ENCODE measurements around the gene AHDC1. TPM values are rescaled to one million over a fixed set of nuclear protein-coding genes. Genes with fewer than 3 reads are reported as not detected.
A peak's percentile ranks its signal among the peaks of the same experiment; 100 is the strongest.
"Not testable (repeated sequence)": the region's sequence is repeated elsewhere in the genome, so short reads cannot be mapped to it uniquely, and the experiment has no call there.

AHDC1 gene
- polyA plus RNA-seq, 1 experiment, result 3.0 TPM

- DNase-seq (ENCODE audit: low read depth, low spot score), result no peak
- TF ChIP-seq CTCF (IDR thresholded peaks at IDR 0.05; ENCODE audit: low read depth, low read length), result no peak
- POLR2A ChIA-PET, result interaction anchor here (0.6 to 1.1 kb wide), 2 partner anchors 174 to 228 kb away, joined by 3 to 4 read pairs; no protein-coding TSS in a partner anchor
- H3K27ac ChIP-seq (ENCODE audit: low read depth, low read length), result peak overlapping the region; percentile 68
- no peaks in the 10 kb centered on the region for H3K27me3 ChIP-seq (ENCODE audit: control insufficient read depth, insufficient read depth, low read length)
- CTCF ChIA-PET, result interaction anchor here (1.0 to 10.1 kb wide), 2 partner anchors 12 to 16 kb away, joined by 3 to 79 read pairs; no protein-coding TSS in a partner anchor
- no peak overlapping the region for H3K4me3 ChIP-seq (ENCODE audit: low read depth, low read length)
- H3K9me3 ChIP-seq (ENCODE audit: control insufficient read depth, insufficient read depth, low read length), result no peaks in the 10 kb centered on the region; the same call in 1 of the 2 replicates
Observed at GRCh38 chr1:27539901-27540861, 63.8 kb downstream of the AHDC1 start.

DNA sequence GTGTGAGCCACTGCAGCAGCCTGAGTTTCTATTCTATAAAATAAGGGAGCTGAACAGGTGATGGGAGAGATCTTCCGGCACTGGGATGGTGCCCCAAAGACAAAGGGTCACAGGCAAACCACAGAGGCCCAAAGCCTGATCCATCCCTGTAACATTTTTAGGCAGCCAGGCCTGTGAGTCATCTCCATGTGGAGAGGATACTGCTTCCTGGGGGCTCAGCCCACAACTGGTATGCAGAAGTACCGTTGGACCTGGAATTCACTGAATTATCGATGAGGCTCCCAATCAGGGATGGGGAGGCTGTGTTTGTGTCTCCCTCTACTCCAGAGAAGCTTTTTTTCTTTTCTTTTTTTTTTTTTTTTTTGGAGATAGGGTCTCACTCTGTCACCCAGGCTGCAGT, 65.2 kb downstream of the AHDC1 start:
- H3K4me3 ChIP-seq (ENCODE audit: low read depth, low read length), result no peak overlapping the region
- no peak for TF ChIP-seq CTCF (IDR thresholded peaks at IDR 0.05; ENCODE audit: low read depth, low read length)
- ChIA-PET POLR2A (interaction anchor here (1.0 kb wide), 1 partner anchor 48 kb away, joined by 4 read pairs; the partner anchor contains the start of gene WASF2), CTCF (interaction anchor here (0.5 to 10.1 kb wide), 4 partner anchors 18 to 122 kb away, joined by 3 to 79 read pairs (median 4); no protein-coding TSS in a partner anchor)
- peak overlapping the region; percentile 47 for H3K27ac ChIP-seq (ENCODE audit: low read depth, low read length)
- H3K27me3 ChIP-seq (ENCODE audit: control insufficient read depth, insufficient read depth, low read length), result no peaks in the 10 kb centered on the region
- no peaks in the 10 kb centered on the region; the same call in 1 of the 2 replicates for H3K9me3 ChIP-seq (ENCODE audit: control insufficient read depth, insufficient read depth, low read length)
- peak; percentile 44 for DNase-seq (ENCODE audit: low read depth, low spot score)

- DNase-seq (ENCODE audit: low read depth, low spot score); H3K27me3 ChIP-seq (ENCODE audit: control insufficient read depth, insufficient read depth, low read length); H3K4me3 ChIP-seq (ENCODE audit: low read depth, low read length); H3K9me3 ChIP-seq (ENCODE audit: control insufficient read depth, insufficient read depth, low read length): not testable (repeated sequence)
- H3K27ac ChIP-seq (ENCODE audit: low read depth, low read length), result peak overlapping the region; percentile 47
- POLR2A ChIA-PET, result interaction anchor here (1.0 to 1.6 kb wide), 3 partner anchors 11 to 48 kb away, joined by 3 to 4 read pairs (median 3); partner anchors contain the start of gene WASF2
- CTCF ChIA-PET, result interaction anchor here (0.5 to 10.1 kb wide), 4 partner anchors 18 to 122 kb away, joined by 3 to 79 read pairs (median 4); no protein-coding TSS in a partner anchor
Observed at GRCh38 chr1:27538305-27538676, 65.7 kb downstream of the AHDC1 start.

- H3K4me3 ChIP-seq (ENCODE audit: low read depth, low read length), result no peak overlapping the region
Observed at GRCh38 chr1:27536767-27537166, 67.2 kb downstream of the AHDC1 start.

More at GRCh38 chr1:27536767-27537166, 67.2 kb downstream of the AHDC1 start:
- no peaks in the 10 kb centered on the region; the same call in 1 of the 2 replicates for H3K9me3 ChIP-seq (ENCODE audit: control insufficient read depth, insufficient read depth, low read length)
- TF ChIP-seq CTCF (IDR thresholded peaks at IDR 0.05; ENCODE audit: low read depth, low read length), result peak; percentile 14; the same call in 1 of the 2 replicates
- peak overlapping the region; percentile 21 for H3K27ac ChIP-seq (ENCODE audit: low read depth, low read length)
- ChIA-PET CTCF (interaction anchor here (2.9 kb wide), 1 partner anchor 20 kb away, joined by 21 read pairs; no protein-coding TSS in a partner anchor), POLR2A (interaction anchor here (1.6 kb wide), 1 partner anchor 31 kb away, joined by 3 read pairs; no protein-coding TSS in a partner anchor)
- DNase-seq (ENCODE audit: low read depth, low spot score), result peak; percentile 46
- H3K27me3 ChIP-seq (ENCODE audit: control insufficient read depth, insufficient read depth, low read length), result no peaks in the 10 kb centered on the region
